ENCODE data around the gene LRRC74A.

LRRC74A gene

GRCh38 chr14:76832503-76832988, 6.3 kb downstream of the LRRC74A start:
- no peak for TF ChIP-seq ZNF8 (CRISPR knock-in tag; IDR thresholded peaks at IDR 0.05)
- no peak for TF ChIP-seq ESRRG (CRISPR knock-in tag; IDR thresholded peaks at IDR 0.05)
- no peak for TF ChIP-seq ZFP3 (CRISPR knock-in tag; IDR thresholded peaks at IDR 0.05)
- no peak for ATAC-seq

- TF ChIP-seq BACH2 (CRISPR knock-in tag; IDR thresholded peaks at IDR 0.05; ENCODE audit: borderline replicate concordance), result no peak
- no peak for TF ChIP-seq ESRRG (CRISPR knock-in tag; IDR thresholded peaks at IDR 0.05)
- no peak for TF ChIP-seq ZC3H10 (CRISPR knock-in tag; IDR thresholded peaks at IDR 0.05)
- no peak for TF ChIP-seq ZNF70 (CRISPR knock-in tag; IDR thresholded peaks at IDR 0.05)
- no peak for TF ChIP-seq CSRNP3 (CRISPR knock-in tag; IDR thresholded peaks at IDR 0.05)
- TF ChIP-seq ARNTL (CRISPR knock-in tag; IDR thresholded peaks at IDR 0.05; ENCODE audit: borderline replicate concordance, low read depth), result no peak
- TF ChIP-seq GLIS3 (CRISPR knock-in tag; IDR thresholded peaks at IDR 0.05), result no peak
- no peak for ATAC-seq
These were observed 6.8 kb downstream of the LRRC74A start for GRCh38 chr14:76833011-76833410.

DNA sequence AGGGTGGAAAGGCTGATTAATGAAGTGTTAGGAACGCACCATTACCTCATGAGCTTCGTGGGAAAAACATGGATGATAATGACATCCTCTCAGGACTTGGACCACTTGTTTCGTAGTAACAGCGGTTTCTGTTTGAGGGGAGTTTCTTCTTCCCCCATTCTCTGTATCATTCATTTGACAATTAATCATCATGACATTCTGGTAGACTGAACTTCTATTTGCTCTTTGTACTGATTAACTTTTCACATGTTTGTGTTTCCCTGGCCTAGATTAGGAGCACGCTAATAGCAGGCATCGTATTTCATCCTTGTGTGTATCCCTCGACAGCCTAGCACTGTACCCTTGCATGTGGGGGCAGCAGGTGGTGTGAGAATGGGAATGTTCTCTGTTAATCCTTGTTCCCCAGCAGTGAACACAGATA, 8.0 kb downstream of the LRRC74A start:
- TF ChIP-seq TSHZ2 (CRISPR knock-in tag; IDR thresholded peaks at IDR 0.05) (no peak), ZFP30 (CRISPR knock-in tag; IDR thresholded peaks at IDR 0.05) (no peak), PATZ1 (CRISPR knock-in tag; IDR thresholded peaks at IDR 0.05; ENCODE audit: borderline replicate concordance) (no peak), CSRNP3 (CRISPR knock-in tag; IDR thresholded peaks at IDR 0.05) (no peak), GLIS3 (CRISPR knock-in tag; IDR thresholded peaks at IDR 0.05) (no peak), ZNF8 (CRISPR knock-in tag; IDR thresholded peaks at IDR 0.05) (no peak), SNAI2 (CRISPR knock-in tag; IDR thresholded peaks at IDR 0.05) (no peak), CREB5 (CRISPR knock-in tag; IDR thresholded peaks at IDR 0.05; ENCODE audit: low read depth) (no peak), ARNTL (CRISPR knock-in tag; IDR thresholded peaks at IDR 0.05; ENCODE audit: borderline replicate concordance, low read depth) (no peak), TOX (CRISPR knock-in tag; IDR thresholded peaks at IDR 0.05; ENCODE audit: borderline replicate concordance) (no peak), RARB (CRISPR knock-in tag; IDR thresholded peaks at IDR 0.05) (no peak), ESRRG (CRISPR knock-in tag; IDR thresholded peaks at IDR 0.05) (no peak), CSDC2 (CRISPR knock-in tag; IDR thresholded peaks at IDR 0.05) (no peak), PPARA (CRISPR knock-in tag; IDR thresholded peaks at IDR 0.05; ENCODE audit: borderline replicate concordance) (no peak), ZNF70 (CRISPR knock-in tag; IDR thresholded peaks at IDR 0.05) (no peak), TCF4 (CRISPR knock-in tag; IDR thresholded peaks at IDR 0.05; ENCODE audit: borderline replicate concordance) (no peak), ZNF565 (CRISPR knock-in tag; conservative IDR thresholded peaks at IDR 0.05; ENCODE audit: low read depth) (no peak)
- ATAC-seq, result no peak

Data from SK-N-SH treated with all-trans-retinoic acid at 6 μM for 48 hours (cell line).